Fibroblast of skin of abdomen (primary cell): Measurements from ENCODE around the gene KLHL15. TPM values are rescaled to one million over a fixed set of nuclear protein-coding genes. Genes with fewer than 3 reads are reported as not detected.
"Not testable (repeated sequence)": the region's sequence is repeated elsewhere in the genome, so short reads cannot be mapped to it uniquely, and the experiment has no call there.

Experiments
- DNase-seq: peaks from one replicate; pipeline ENCODE4 v3.0.0-alpha.2; 2013
- polyA plus RNA-seq, 2 experiments: library from polyadenylated mRNA; unstranded; fragments of 120-200 nt; gene quantifications; one replicate each; pipeline ENCODE4 v1.2.1, GENCODE V29; 2013; ENCODE audit not compliant: insufficient read length in 2 of 2

Gene KLHL15
- 3.7 TPM for polyA plus RNA-seq (2013, experiment 1 of 2; ENCODE audit: insufficient read length)
- 3.6 TPM for polyA plus RNA-seq (2013, experiment 2 of 2; ENCODE audit: insufficient read length)

DNA sequence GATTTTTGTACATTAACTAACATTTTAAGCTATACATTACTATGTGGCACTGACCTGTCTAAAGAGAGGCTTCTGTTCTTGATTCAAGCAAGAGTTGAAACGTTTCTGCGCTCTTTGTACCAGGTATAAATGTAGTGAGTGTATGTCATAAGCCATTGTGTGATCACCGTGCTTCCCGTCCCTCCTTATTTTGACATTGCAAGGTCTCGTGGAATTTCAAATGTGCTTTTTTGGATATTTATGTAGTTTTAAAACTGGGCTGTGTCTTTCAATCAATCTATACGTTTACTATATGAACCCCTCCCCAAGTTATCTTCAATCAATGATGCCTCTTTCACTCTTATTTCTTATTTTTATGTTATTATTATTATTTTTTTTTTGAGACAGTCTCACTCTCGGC is at the start of gene KLHL15:
Gene KLHL15 (minus strand): TSS at position 101 of the 400 bp plus-strand sequence. CDS start 20,493 bp downstream, outside the sequence.
- DNase-seq, result no peak

GRCh38 chrX:24069877-24070276 is 42.9 kb upstream of the KLHL15 start:
- DNase-seq, result no peak

DNA sequence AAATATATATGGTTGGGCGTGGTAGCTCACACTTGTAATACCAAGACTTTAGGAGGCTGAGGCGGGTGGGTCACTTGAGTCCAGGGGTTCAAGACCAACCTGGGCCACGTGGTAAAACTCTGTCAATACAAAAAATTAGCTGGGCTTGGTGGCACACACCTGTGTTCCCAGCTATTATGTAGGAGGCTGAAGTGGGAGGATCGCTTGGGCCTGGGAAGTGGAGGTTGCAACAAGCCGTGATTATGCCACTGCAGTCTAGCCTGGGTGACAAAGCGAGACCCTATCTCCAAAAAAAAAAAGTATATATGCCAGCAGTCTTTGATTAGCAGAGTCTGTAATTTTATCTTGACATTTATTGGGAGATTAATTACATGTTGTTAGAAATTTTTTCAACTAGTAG is 36.5 kb upstream of the KLHL15 start:
- DNase-seq, result no peak

- DNase-seq, result no peak
Measured at GRCh38 chrX:24055043-24055356, 28.0 kb upstream of the KLHL15 start.

DNA sequence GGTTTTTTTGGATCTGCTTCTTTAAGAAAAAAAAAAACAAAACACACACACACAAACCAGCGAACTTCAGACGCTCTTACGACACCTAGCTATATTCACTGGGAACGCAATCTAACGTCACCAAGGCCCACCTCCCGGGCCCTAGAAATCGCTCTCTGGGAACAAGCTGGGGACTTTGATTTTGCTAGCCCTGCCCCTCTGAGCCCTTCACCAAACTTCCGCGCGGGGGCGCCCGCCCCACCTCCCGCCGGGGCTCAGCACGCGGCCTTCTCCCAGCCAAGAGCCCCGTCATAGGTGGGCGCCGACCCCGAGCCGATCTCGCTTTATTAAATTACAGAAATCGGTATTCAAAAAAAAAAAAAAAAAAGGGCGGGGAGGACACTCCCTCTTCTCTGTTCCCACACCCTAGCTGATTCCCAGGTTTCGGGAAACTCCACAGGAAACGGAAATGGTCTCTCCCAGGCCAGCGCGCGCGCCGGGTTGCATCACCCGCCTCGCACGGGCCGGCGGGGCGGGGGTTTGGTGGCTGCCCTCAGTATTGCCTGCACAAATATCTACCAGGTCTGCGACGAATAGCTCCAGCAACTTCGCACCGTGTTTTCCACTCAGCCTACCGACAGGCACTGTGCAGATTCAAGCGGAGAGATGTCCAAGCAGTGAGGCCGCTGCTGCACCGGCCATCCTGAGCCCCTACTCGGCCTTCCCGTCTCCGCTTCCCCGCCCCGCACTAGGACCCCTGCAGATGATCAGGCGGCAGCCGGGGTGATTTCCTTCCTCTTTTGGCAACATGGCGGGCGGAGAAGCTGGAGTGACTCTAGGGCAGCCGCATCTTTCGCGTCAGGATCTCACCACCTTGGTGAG is 27.4 kb upstream of the KLHL15 start, which contains the start of gene EIF2S3:
Gene EIF2S3 (plus strand): TSS at position 775 of the 861 bp plus-strand sequence. CDS start 13 bp downstream, at position 788.
- DNase-seq, result peak; percentile 95

GRCh38 chrX:24050522-24051318 is 23.7 kb upstream of the KLHL15 start:
- DNase-seq, result not testable (repeated sequence)

GRCh38 chrX:24049643-24050042 is 22.7 kb upstream of the KLHL15 start:
- DNase-seq, result not testable (repeated sequence)

DNA sequence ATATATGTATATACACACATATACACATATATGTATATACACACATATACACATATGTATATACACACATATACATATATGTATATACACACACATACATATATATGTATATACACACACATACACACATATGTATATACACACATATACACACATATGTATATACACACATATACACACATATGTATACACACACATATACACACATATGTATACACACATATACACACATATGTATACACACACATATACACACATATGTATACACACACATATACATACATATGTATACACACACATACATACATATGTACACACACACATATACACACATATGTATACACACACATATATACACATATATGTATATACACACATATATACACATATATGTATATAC is 19.1 kb upstream of the KLHL15 start:
- DNase-seq, result not testable (repeated sequence)

GRCh38 chrX:24037729-24038128 is 10.7 kb upstream of the KLHL15 start:
- DNase-seq, result no peak

DNA sequence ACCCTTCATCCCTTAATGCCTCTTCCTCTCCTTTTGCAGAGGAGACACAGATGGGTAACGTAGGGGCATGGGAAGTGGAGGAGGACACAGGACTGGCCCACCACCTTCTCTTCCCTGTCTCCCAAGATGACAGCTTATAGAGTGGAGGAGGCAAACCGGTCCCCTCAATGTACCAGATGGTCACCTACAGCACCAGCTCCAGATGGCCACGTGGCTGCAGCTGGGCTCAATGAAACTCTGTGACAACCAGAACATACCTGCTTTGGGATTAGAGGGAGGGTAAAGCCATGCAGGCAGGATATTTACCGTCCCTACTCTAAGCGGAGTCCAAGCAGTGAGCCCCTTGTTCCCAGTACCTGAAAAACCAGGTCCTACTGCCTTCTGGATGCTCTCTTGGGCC is 7.5 kb upstream of the KLHL15 start:
- no peak for DNase-seq

DNA sequence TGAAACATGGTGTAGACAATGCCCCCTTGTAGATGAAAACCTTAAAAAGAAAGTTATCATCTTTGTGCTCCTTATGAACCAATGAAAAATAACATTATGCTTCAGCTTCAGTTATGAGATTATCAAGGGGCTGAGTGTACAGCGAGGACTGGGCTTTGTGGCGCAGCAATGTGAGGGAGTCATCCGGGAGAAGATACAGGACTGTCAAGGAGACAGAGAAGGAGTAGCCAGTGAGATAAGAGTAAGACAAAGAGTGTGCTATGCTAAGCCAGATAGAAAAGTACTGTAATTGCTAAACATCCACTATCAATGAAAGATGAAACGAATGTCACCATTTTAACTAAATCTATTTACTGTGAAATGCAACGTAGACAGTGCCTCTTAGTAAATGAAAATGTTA is 3.6 kb upstream of the KLHL15 start:
- DNase-seq, result no peak

DNA sequence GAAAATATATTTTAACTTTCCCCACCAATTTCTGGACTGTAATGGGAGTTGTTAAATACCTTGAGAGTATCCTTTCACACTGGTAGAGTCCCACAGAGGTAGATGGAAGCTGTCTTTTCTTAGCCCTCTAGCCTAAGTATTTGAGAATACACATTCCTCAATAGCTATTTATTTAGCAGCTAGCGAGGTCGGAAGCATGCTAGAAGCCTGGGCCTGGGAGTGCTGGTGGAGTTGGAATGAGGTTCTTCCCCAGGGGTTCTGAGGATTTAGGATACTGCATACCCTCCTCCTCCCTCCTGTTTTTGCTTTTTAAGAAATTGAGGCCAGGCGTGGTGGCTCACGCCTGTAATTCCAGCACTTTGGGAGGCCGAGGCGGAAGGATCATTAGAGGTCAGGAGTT is 999 bp upstream of the KLHL15 start:
- no peak for DNase-seq

DNA sequence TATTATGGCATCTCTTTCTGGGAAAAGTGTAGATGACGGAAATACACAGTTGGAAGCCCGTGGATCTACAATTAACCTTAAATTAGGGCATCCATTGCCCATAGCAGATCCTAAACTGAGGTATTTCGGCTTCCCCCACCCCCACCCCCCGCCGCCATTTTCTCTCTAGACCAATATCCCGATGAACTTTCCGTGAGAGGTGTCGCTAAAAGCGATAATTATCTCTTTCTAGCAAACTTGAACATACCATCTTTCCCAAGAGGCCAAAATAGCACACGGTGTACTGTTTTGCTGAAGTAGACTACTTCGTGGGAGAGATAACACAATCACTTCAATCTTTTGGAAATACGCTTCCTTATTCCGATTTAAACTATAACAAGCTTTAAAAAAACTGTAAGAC is 554 bp downstream of the KLHL15 start:
- DNase-seq, result peak; percentile 13

DNA sequence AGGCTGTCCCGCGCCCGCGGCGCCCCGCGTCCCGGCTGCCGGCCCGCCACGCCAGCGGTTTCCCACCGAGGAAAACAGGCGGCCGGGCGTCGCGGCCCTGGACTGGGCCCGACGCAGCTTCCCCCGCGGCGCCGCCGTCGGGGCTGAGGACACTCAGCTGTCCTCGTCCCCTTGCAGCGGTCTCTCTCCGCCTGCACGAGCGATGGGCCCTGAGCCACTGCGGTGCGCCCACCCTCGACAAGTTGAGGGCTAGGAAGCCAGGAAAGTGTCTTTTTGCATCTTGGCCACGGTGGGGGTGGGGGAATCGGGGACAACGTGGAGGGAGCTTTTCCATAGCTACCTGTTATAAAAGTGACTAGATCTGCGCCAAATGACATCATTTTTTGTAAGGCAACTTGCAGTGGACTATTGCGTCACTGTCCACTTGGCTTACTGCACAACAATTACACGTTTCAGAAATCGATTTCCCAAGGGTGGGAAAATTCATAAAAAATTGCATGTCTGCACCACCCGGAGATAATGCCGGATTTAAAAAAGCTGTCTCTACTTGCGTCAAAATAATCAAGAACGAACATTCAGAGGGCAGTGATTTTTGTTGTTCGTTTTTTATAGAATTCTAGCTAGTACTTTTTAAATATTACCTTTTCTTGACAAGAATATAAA is 1.1 kb downstream of the KLHL15 start:
- peak; percentile 58 for DNase-seq

DNA sequence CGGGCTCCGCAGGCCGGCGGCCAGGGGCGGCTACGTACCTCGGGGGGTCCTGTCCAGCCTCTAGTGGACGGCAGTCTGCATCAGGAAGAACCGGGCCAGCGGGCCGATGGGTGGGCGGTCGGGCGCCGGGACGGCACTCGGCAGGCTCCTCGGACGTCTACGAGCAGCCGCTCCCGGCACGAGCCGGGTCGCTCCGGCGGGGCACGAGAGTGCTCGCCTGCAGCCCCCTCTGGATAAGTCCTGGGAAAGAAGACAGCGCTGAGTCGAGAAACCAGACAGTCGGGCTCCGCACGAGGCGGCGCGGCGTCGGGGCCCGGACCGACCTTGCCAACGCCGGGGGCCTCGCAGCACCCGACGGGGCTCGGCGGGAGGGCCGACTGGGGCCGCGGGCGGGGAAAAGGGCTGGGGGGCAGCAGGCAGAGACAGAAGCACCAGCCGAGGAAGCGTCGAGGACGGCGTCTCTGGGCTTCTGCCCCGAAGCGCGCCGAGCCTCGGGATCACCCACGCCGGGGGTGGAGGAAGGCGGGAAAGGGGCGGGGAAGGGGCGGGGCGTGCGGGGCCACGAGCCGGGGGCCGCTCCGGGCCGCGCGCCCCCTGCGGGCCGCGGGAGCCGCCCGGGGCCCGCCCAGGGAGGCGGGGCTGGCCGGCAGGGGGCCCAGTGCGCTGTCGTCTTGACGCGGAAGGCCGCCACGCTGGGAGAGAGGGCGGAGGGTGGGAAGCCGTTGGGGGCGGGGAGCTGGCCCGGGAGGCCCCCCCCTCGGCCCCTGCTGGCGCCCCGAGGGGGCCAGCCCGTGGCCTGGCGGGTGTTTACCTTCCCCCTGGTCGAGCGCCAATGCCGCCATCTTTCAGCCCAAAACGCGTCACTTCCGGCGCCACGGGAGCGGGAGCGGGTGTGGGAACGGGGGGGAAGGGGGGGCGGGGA is 1.9 kb downstream of the KLHL15 start:
- peak; percentile 95 for DNase-seq

- DNase-seq, result no peak
Measured at GRCh38 chrX:24023972-24024669, 2.9 kb downstream of the KLHL15 start.

- no peak for DNase-seq
Measured at GRCh38 chrX:24023544-24023943, 3.4 kb downstream of the KLHL15 start.

DNA sequence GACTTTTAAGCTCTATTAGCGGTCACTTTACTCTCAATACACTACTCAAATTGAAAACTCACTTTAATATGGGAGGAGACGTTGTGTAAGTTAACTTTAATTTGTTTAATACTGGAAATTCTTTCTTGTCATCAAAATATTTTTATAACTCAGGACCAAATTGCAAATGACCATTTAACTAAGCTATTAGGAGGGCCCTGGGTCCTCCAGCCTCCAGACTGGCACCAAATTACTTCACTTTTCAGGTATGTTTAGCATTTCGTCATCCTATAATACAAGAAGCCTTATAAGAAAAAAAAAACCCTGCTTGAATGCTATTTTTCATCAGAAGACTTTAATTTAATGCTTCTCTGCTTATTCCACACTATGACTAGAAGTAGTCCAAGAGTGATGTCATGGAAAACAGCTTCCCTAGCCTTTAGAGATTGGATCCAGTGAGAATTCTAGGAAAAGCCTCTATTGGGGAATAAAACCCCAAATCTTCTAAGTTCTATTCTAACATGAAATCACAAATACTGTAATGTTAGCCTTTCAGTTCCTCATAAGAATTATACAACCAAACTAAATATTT is 6.6 kb downstream of the KLHL15 start:
- DNase-seq, result peak; percentile 12

DNA sequence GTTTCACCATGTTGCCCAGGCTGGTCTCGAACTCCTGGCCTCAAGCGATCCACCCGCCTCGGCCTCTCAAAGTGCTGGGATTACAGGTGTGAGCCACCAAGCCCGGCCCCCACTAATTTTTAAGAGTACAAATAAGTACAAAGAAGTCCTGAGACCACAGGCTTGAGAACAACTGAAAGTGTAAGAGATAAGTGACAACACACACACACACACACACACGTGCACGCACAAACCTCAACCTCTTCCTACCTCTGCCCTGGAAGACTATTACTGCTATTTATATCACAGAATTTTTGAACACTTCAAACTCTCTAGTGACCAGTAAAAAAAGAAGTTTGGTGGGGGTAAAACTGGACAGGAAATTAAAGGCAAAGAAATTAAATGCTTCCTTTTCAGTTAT is 7.5 kb downstream of the KLHL15 start:
- DNase-seq, result no peak

- no peak for DNase-seq
Measured at GRCh38 chrX:24018809-24019208, 8.2 kb downstream of the KLHL15 start.

DNA sequence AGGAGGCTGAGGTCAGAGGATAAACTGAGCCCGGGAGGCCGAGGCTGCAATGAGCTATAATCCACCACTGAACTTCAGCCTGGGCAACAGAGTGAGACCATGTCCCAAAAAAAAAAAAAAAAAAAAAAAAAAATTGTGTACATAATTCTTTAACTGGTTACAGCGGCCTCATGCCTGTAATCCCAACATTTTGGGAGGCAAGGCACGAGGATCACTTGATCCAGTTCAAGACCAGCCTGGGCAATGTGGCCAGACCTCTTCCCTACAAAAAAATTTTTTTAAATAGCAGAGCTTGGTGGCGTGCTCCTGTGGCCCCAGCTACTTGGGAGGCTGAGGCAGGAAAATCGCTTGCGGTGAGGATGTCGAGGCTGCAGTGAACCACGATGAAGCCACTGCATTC is 9.3 kb downstream of the KLHL15 start:
- DNase-seq, result no peak
